ENCODE results near the gene IVNS1ABP.

The IVNS1ABP gene

GRCh38 chr1:185250063-185250462, 67.0 kb downstream of the IVNS1ABP start:
- no peak for DNase-seq

- DNase-seq, result no peak
Measured at GRCh38 chr1:185249563-185249962, 67.5 kb downstream of the IVNS1ABP start.
